Measurements from ENCODE around the gene SRGAP1.

DNA sequence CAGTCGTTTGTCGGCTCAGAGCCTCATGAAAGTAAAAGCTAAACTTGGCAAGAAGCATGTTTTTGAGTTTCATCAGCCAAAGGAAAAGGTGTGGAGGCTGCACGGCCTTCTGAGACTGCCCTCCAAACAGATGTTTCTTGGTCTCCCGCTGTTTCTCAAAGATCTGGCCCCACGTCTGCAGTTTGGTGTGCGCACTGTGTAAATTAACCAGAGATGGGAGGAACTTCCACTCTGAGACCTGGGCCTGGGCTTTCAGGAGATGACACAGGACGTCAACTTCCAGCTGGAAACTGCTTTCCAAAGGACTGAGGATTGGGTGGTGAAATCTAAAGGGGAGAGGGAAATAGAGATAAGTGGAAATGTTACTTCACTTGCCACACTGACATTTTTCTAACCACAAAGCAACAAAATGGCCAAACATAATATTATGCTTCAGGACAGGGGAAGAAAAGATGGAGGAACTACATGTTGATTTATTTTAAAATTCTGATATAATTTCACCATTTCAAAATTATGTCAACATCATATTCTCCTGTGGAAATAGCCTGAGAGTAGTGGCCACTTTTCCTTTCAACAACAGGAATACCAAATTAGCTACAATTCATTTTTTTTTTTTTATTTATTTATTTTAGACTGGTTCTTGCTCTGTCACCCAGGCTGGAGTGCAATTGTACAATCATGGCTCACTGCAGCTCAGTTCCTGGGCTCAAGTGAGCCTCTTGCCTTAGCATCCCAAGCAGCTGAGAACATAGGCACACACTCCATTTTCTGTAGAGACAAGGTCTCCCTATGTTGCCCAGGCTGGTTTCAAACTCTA lies 350.0 kb downstream of the SRGAP1 start:
- TF ChIP-seq, protein P1, sequence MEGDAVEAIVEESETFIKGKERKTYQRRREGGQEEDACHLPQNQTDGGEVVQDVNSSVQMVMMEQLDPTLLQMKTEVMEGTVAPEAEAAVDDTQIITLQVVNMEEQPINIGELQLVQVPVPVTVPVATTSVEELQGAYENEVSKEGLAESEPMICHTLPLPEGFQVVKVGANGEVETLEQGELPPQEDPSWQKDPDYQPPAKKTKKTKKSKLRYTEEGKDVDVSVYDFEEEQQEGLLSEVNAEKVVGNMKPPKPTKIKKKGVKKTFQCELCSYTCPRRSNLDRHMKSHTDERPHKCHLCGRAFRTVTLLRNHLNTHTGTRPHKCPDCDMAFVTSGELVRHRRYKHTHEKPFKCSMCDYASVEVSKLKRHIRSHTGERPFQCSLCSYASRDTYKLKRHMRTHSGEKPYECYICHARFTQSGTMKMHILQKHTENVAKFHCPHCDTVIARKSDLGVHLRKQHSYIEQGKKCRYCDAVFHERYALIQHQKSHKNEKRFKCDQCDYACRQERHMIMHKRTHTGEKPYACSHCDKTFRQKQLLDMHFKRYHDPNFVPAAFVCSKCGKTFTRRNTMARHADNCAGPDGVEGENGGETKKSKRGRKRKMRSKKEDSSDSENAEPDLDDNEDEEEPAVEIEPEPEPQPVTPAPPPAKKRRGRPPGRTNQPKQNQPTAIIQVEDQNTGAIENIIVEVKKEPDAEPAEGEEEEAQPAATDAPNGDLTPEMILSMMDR (IDR thresholded peaks at IDR 0.05; ENCODE audit: poor library complexity) = no peak
- TF ChIP-seq EZH2phosphoT487 (IDR thresholded peaks at IDR 0.05; ENCODE audit: low read depth, severe bottlenecking, unreplicated experiment) = no peak
